NCI-H2171 (cell line): ENCODE measurements around the gene NFASC.
A peak's percentile ranks its signal among the peaks of the same experiment; 100 is the strongest.

Experiments
- DNase-seq: peaks from one replicate; lab custom pipeline; 2025; lab: John Stamatoyannopoulos, UW

Gene NFASC

DNA sequence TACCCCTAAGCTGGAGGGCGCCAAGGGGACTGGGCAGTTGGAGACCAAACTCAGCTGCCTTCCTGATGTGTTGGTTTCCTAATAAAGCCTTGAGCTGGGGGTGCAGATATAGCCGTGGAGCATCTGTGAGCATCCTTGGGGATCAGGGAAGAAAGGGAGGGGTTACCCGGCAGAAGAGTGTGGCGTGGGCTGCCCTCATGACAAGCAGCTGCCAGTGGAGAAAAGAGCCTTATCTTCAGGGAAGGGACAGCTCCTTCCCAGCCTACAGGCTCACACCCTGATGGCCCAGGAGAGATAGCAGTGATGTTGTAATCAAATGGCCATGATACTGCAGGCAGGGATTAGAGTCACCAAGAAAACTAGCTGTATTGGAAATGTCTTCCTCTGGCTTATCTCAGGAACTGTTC lies 10.8 kb upstream of the NFASC start:
- DNase-seq, result no peak

DNA sequence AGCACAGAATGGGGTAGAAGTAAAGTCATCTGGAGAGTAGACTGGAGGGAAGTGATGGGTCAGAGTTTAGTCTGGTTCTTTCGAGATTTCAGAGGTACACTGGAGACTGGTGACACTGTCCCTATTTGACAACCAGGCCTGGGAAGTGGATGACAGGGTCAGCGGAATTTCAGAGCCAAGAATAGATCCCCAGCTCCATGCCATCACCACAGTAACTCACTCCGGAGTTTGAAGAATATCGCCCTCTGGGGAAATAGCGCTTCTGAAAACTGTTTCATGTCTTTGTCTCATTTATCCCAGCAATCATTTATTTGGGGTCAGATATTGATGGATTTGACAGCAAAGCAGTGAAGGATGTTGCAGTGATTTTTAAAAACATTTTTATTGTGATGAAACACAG lies 7.6 kb upstream of the NFASC start:
- DNase-seq, result no peak

DNA sequence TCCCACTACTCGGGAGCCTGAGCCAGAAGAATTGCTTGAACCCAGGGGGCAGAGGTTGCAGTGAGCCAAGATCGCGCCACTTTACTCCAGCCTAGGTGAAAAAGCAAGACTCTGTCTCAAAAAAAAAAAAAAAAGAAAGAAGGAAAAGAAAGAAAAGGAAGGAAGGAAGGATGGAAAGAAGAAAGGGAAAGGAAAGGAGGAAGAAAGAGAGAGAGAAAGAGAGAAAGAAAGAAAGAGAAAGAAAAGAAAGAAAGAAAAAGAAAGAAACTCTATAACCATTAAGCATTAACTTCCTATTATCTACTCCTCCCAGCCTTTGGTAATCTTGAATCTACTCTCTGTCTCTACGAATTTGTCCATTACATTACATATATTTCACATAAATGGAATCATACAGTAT lies 6.9 kb upstream of the NFASC start:
- DNase-seq, result no peak

DNA sequence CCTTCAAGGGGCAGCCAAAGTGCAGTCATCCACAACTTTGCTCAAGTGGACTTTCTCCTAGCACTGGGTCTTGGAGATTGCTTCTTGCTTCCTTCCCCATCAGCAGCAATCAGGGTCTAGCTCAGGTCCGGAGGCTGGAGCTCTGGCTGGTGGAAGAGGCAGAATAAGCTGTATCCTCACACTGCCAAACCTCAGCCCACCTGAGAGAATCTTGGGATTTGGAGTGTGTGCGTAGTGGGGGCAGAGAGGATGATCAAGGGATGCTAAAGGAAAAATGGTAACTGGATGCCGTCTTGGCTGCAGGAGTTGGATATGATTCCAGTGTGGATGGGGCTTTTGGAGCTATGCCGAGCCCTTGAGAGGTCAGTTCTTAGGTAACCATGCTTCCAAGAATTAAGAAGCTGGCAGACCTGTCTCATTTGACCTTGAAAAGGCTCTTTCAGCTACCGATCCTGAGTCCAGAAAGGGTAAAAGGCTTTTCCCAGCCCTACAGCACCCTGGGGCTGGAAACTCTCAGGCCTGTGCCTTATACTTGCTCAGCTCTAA lies 4.5 kb upstream of the NFASC start:
- DNase-seq, result no peak

DNA sequence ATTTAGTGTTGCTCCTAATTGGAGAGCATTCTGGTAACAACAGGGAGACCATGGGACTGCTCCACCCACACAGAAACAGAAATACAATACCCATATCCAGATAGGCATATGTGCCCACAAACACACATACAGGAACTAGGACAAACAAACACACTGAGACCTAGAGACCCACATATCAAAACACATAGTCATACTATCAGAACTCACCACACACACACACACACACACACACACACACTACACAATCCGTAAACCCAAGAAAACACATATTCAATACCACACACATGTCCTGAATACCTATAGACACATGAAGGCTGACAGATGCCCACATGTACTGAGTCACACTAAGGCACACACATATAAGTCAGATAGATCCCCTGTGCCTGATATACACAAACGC lies 3.5 kb upstream of the NFASC start:
- no peak for DNase-seq

DNA sequence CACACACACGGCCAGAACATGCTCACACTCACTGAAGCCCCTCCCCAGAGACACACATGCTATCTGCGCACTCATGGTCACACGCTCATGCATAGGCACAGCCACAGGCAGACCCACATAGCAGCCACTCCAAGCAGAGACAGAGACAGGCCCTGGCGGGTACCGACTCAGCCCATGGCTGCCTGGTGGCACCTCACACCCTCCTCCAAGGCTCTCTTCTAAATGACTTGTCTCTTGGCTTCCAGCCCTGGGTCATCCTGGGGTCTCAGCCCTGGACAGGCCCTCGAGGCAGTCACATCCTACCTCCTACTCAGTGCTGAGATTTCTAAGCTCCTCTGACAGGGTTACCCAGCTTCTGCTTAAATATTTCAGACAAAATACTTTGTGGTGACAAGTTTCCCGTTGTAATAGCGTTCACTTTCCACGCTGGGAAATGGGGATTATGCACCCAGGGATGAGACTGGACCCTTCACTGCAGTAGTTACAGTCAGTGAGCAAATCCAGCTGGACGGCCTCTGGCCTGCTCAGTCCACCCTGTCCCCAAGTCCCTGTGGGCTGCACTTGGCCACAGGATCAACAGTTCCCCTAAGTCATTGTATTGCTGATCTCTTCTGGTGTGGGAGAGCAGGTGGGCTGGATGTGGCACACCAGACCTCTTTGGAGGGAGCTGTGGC lies 2.9 kb upstream of the NFASC start:
- DNase-seq, result no peak

DNA sequence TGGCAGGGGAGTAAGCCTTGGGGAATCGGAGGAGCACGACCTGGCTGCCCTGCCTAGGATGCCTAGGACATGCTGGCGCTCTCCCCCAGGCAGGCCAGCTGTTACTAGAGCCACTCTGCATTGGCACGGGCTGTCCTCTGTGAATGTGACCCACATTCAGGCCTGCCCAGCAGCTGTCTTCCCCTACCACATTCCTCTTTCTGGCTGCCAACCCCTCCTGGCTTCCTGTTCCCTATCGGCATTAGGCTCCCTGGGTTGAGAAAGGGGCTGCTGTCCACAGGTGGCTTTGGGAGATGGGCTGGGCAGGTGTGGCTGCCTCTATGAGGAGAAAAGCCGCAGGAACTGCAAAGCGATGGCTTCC lies 2.3 kb upstream of the NFASC start:
- no peak for DNase-seq

DNA sequence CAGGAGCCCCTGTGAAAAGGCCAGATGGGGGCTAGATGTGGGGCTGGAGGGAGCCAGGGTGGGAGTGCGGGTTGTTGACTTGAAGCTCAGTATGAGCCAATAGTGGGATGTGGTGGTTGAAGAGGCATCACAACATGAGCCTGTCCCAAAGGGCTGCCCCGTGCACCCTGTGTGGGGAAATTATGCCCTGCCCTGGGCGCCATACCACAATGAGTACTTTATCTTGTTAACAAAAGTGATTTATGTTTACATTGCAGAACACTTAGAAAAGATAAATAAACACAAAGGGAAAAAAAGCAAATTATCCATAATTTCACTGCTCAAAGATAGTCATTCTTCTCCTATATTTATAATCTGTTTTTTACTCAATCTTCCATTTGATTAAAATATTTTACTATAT lies 1.6 kb upstream of the NFASC start:
- no peak for DNase-seq

DNA sequence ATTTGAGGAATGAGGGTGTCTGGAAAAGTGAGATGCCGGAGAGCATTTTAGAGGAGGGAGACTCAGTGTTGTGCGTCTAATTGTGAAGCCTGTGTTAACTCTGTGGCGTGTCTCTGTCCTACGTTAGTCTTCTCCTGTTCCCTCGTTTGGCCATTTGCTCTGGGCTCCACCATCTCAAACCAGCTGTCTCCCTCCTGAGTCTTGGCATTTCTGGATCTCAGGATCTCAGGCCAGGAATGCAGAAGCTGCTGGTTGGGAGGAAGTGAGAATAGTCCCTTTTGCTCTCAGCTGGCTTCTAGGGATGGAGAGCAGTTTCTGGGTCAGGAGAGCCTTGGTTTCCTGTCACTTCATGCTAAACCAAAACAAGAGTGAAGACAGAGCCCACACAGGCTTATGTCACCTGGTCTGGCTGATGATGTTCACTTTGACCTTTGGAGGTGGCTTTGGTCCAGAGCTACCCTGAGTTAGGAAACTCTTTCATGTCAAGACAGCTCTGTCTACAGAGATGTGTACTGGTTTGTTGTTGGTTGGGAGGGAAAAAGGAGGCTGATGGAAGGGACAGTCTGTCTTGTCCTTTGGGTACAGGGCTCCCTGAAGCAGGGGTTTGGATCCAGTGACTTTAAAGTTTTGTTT lies 859 bp downstream of the NFASC start:
- DNase-seq, result no peak

DNA sequence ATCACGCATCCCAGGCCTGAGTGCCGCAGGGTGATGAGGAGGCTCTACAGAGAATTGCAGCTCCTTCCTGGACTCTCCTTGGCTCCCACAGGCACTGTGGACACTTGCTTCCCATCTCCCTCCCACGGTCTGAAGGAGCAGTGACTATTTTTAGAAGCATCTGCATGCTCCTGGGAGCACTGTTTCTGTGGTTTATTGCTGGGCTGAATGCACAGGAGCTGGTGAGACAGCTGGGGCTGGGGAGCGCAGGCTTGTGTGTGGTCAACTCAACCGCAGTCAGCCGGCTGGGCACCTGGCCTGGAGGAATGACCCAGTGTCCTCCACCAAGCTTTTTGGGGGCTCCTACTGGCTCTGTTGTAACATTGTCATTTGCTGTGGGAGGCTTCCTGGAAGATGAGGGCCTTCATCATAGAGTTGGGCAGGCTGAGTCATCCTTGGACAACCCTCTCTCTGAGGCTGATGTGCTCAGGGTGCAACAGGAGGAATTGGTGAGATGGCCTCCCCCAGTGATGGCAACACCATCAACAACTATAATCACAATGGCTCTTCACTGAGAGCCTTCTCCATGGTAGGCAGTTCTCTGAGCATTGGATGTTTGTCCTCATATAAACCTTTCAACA lies 1.7 kb downstream of the NFASC start:
- no peak for DNase-seq

DNA sequence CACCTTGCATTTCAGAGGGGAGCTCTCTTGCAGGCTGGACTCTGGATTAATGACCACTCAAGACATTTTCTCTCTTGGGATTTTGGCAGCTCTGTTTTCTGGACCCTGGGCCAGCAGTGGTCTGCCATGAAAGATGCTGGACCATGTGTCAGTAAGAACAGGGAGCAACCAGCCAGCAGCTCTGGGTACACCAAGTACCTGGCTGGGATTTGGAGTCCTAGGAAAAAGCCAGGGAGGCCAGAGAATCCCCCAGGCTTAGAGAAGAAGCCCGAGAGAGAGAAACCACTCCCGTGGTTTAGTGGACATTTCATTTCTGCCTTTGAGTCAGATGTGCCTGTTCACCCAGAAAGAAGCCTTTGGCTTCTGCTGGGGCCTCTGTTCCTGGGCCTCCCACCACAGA lies 2.5 kb downstream of the NFASC start:
- no peak for DNase-seq

DNA sequence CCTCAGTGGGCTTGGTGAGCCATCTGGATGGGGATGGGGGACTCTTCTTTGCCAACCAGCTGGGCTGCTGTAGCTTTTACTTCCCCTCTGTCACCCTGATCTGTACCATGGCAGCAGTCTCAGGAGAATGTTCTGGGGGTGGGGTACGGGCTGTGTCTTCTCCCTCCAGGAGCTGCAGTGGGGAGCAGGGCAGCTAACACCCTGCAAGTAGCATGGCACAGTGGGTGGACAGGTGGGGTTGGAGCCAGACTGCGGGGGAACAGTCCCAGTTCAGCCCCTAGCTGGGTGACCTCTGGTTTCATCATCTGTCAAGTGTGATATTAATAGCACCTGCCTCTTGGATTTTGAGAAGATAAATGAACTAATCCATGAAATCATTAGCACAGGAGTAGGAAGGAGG lies 3.1 kb downstream of the NFASC start:
- no peak for DNase-seq

DNA sequence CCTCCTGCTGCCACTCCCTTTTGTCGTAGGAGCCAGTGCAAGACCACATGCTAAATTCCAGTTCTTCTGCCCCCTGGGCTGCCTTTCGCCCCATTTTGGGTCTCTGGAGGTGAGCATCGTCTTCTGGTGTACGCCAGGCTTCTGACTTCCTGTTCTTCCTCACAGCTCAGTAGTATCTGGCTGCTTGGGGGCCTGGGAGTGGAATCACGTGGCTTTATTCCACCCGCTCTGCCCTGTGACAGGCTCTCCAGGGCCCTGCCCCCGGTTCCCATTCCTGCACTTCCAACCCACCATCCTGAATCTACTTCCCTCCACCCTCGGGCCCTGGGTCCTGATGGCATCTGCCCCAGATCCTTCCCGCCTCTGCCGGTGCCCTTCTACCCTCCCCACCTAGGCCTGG lies 3.6 kb downstream of the NFASC start:
- no peak for DNase-seq

DNA sequence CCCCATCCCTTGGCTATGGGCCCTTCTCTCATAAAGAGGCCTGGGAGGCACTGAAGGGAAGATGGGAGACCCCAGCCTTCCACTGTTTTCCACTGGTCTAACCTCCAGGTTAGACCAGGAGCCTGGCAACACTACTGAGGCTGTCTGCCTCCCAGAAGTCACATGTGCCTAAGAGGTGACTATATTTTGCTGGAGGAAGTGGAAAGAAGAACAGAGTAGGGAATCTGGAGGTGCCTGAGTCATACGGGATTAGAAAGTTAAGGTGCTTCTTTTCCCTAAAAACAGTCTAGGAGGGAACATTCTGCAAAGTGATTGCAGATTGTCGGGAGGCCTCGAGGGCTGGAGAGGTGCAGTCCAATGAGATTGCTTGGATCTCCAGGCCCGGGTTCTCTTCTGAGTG lies 4.6 kb downstream of the NFASC start:
- no peak for DNase-seq

DNA sequence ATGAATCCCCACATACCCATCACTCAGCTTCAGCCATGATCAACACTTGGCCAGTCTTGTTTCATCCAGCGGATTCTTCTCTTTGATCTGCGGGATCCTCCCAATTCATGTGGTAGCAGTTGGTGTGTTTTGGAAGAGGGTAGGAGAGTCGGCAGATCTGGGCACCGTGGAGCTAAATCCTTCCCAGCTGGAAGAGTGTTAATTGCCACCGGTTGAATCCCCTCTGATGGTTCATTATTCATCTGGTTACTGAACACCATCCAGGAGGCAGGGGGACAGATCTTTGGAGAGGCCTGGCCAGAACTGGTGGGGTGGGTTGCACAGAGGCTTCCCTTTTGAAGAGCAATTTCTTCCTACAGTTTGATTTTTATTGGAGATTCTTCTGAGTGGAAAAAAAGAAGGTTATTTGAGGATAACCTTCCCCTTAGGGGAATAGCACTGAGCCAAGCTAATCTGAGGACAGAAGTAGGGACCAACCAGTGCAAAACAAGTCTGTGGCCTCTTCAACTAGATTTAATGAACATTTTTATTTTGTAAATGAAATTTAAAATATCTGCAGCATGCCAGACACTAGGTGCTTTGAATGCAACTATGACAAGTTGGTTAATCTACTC lies 8.1 kb downstream of the NFASC start:
- DNase-seq, result no peak

DNA sequence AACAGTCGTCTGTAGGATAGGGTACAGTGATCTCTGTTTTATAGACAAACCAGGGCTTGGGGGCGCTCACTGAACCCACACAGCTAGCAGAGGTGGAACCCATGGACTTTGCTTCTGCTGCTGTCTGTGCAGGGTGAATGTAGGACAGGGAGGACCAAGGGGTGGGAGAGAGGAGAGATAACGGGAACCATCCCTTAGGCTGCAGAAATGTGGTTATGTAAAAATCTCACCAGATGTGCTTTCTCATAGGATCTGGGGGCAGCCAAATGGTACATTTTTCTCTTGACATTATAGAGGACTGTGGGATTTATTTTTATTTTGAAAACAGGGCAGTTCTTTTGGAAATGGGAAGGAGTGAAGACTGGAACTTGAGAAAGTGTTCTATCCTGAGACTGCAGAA lies 8.7 kb downstream of the NFASC start:
- DNase-seq, result no peak

DNA sequence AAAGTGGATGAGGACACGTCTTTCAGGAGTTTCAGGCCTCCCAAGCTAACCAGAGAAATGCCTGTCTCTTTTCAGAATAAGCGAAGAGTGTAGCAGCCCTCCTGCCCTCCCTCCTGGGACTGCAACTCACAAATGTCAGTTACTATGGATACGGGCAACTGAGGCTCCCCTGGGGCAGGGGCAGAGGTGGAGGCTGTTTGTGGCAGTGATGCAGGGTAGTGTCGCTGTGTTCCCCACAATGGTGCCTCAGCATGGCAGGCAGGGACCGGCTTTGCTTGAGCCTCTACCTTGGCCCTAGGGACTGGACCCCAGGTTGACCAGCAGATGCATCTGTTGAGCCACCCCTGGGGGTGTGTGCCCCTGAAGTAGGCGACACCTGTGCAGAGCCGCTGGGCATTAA lies 10.2 kb downstream of the NFASC start:
- DNase-seq, result peak; percentile 39

DNA sequence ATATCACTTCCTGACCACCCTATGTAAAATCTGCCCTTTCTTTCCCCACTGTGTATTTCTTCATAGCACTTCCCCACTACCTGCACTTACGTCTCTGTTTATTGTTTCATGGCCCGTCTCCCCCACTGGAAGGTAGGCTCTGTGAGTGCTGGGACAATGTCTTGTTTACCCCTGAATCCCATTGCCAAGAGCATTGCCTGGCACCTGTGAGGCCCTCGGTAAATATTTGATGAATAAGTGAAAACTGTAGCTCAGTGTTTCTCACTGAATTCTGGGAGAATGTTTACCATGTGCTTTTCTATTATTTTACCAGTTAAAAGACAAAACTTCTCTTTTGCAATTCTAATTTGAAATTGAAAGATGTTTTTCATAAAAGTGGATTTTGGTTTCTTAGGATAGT lies 11.8 kb downstream of the NFASC start:
- no peak for DNase-seq

DNA sequence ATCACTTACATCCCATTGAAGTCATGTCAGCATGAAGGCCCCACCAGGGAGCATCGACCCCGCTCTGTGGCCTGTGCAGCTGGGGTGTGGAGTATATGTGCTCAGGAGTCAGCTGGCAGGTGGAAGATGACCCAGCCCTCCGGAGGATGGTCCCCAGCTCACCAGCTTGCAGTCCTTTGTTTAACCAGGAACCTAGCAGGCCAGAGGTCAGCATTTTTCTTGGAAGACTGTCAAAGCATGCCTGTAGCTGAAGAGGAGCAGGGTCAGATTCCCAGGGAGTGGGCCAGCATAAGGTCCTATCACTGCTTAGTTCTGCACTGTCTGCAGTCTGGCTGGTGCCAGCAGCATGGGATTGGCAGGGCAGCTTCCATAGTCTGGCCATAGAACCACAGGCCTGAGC lies 12.7 kb downstream of the NFASC start:
- DNase-seq, result no peak

DNA sequence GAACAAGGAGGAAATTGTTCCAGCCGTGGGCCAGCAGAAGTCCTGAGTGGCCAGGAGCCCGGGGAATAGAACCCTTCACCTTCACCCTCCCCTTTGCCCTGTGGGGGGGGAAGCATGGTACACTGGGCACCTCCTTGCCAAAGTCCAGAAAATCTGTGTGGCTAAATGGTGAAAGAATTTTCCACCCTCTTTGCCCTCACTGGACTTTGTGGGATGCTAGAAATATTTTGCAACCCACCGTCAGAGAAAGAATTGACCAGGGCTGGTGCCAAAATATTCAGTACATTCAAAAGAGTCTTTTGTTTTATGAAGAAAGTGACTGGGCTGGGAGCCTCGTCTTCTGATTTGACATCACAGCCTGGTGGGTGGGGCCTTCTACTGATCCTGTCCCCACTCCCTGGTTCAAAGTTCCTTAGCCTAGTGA lies 14.6 kb downstream of the NFASC start:
- DNase-seq, result no peak

DNA sequence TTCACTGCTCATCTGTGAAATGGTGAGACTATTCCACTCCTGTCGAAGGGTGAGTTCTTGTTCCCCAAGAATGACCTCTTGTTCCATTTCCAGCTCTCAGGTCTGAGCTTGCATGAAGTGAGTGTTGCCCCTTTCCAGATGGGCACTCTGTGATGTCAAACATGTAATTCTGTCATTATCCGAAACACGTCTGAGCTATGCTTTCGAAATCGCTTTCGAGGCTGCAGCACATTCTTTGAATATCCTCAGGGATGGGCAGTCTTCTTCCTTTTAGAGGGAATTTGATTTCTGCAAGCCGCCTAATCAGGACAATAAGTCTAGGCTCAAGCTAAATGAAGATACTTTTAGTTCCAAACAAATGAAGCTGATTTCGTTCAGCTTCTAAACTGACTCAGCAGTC lies 15.1 kb downstream of the NFASC start:
- no peak for DNase-seq

DNA sequence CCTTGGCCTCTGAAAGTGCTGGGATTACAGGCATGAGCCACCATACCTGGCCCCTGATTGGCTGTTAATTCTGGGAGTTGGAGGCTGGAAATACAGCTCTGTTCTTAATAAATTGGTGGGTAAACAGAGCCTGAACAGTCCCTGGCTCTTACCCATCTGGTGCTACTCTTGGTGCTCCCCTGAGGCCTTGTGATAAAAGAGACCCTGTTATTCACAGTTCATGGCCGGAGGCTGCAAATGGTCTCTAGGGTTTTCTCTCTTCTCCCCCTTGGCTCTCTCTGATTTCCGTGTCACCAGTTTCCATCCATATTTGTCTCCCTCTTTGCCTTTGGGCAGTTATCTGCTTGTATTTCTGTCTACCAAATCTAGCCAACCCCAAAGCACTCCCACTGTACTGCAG lies 17.2 kb downstream of the NFASC start:
- DNase-seq, result peak; percentile 80

DNA sequence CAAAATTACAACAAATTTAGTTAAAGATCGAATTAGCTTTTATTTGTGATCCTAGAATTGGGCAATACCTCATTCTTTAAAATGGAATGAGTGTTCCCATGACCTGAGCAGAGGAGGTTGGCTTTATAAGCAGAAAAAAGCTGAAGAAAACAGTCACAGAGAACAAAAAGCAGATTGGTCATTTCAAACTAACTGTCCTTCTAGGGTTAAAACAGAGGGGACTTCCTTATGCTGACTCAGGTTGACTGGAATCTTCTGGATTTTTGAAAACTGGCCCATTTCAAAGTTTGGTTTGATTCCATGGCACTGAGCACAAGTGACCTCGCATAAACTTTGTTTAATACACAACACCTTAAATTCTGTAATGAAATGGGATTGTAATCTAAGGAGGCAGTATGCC lies 17.6 kb downstream of the NFASC start:
- DNase-seq, result no peak
